RWPE1 (cell line): ENCODE measurements around the gene ARHGEF2.

ENCODE experiments used
- CTCF ChIA-PET: fragments of 350-600 bp; sonication (Branson Sonifier 250); formaldehyde crosslinking; extraction: SDS; loops from one replicate; lab custom pipeline; 2021; lab: Yijun Ruan, JAX
- POLR2A ChIA-PET: fragments of 400-600 bp; formaldehyde crosslinking; extraction: SDS; loops from one replicate; lab custom pipeline; 2020; ENCODE audit warnings: antibody characterized with exemption; ENCODE audit not compliant: low non-redundant PET; lab: Yijun Ruan, JAX
- DNase-seq: peaks from one replicate; pipeline ENCODE4 v3.0.0; 2012; ENCODE audit warnings: low spot score
- H3K27ac ChIP-seq: fragments of 450-650 bp; 2 replicates; pipeline ENCODE4 v1.5.1; 2017
- CTCF ChIP-seq: fragments of 450-650 bp; conservative IDR thresholded peaks from 2 replicates; pipeline ENCODE4 v1.5.1; 2017; ENCODE audit warnings: low read depth, mild to moderate bottlenecking

ARHGEF2 gene

GRCh38 chr1:155940993-155941844 lies 37.1 kb downstream of the ARHGEF2 start, which contains the start of gene RXFP4:
Gene RXFP4 (plus strand): TSS chr1:155941638. CDS start chr1:155941710, 72 bp downstream.
- ChIA-PET CTCF (interaction anchor here (1.1 kb wide), 1 partner anchor 48 kb away, joined by 6 read pairs; no protein-coding TSS in a partner anchor), POLR2A (interaction anchor here (0.7 kb wide), 1 partner anchor 110 kb away, joined by 3 read pairs; no protein-coding TSS in a partner anchor)
- no peak for TF ChIP-seq CTCF
- peak within 1 kb of the TSS; percentile 87 for H3K27ac ChIP-seq
- DNase-seq, result peak; percentile 44

GRCh38 chr1:155940482-155940992 lies 37.8 kb downstream of the ARHGEF2 start:
- POLR2A ChIA-PET, result interaction anchor here (0.7 kb wide), 1 partner anchor 111 kb away, joined by 3 read pairs; no protein-coding TSS in a partner anchor

GRCh38 chr1:155938220-155938627 lies 40.1 kb downstream of the ARHGEF2 start:
- ChIA-PET CTCF (interaction anchor here (0.6 to 1.7 kb wide), 8 partner anchors 24 to 272 kb away, joined by 3 to 13 read pairs (median 4); partner anchors contain the start of gene MEX3A), POLR2A (no interaction called here)
- peak; percentile 79 for TF ChIP-seq CTCF
- DNase-seq, result peak; percentile 64
- no peak overlapping the region for H3K27ac ChIP-seq

More at GRCh38 chr1:155940482-155940992, 37.8 kb downstream of the ARHGEF2 start:
- no peak for TF ChIP-seq CTCF
- H3K27ac ChIP-seq, result peak overlapping the region; percentile 87
- peak; percentile 39 for DNase-seq
- CTCF ChIA-PET, result interaction anchor here (1.1 kb wide), 1 partner anchor 49 kb away, joined by 6 read pairs; no protein-coding TSS in a partner anchor

GRCh38 chr1:155934936-155935590 lies 43.3 kb downstream of the ARHGEF2 start:
- H3K27ac ChIP-seq, result peak overlapping the region; percentile 86
- no peak for TF ChIP-seq CTCF
- ChIA-PET POLR2A (interaction anchor here (0.6 to 0.7 kb wide), 2 partner anchors 169 to 230 kb away, joined by 8 to 13 read pairs; no protein-coding TSS in a partner anchor), CTCF (interaction anchor here (0.8 to 1.9 kb wide), 2 partner anchors 55 to 179 kb away, joined by 4 to 6 read pairs; partner anchors contain the start of gene LMNA)
- DNase-seq, result no peak

GRCh38 chr1:155934097-155934935 lies 44.0 kb downstream of the ARHGEF2 start, which contains the start of gene KHDC4:
Gene KHDC4 (minus strand): TSS chr1:155934413. CDS start chr1:155934373, 40 bp downstream.
- CTCF ChIA-PET, result interaction anchor here (0.5 to 1.9 kb wide), 3 partner anchors 55 to 180 kb away, joined by 4 to 6 read pairs (median 4); partner anchors contain the start of gene LMNA
- DNase-seq, result peak; percentile 94
- no peak for TF ChIP-seq CTCF
- H3K27ac ChIP-seq, result peak within 1 kb of the TSS; percentile 86
- POLR2A ChIA-PET, result interaction anchor here (0.6 to 1.1 kb wide), 3 partner anchors 9 to 231 kb away, joined by 3 to 8 read pairs (median 3); no protein-coding TSS in a partner anchor
